Panc1 (cell line): ENCODE measurements around the gene NHP2.
A peak's percentile ranks its signal among the peaks of the same experiment; 100 is the strongest.

Source experiments
- CTCF ChIP-seq: fragments of 450-650 bp; IDR thresholded peaks from 2 replicates; pipeline ENCODE4 v1.5.1; 2017; ENCODE audit warnings: mild to moderate bottlenecking
- POLR2AphosphoS5 ChIP-seq: IDR thresholded peaks from 2 replicates; pipeline ENCODE4 v1.6.1; 2012; ENCODE audit warnings: mild to moderate bottlenecking, low read depth, low read length, moderate library complexity
- TF ChIP-seq, protein P1 (sequence below), 2 experiments: IDR thresholded peaks; 2 replicates each; pipeline ENCODE4 v1.6.1; 2011 to 2012; ENCODE audit warnings: low read depth in 2 of 2, control low read depth in 1 of 2, low read length in 1 of 2, mild to moderate bottlenecking in 1 of 2, moderate library complexity in 1 of 2; ENCODE audit not compliant: insufficient read depth in 1 of 2

GRCh38 chr5:178153530-178154340 is at the start of gene NHP2:
- no peak for TF ChIP-seq CTCF
- TF ChIP-seq POLR2AphosphoS5: 0 out of 2 replicates have a peak, but pooled peaks have one; percentile 56
- TF ChIP-seq, protein P1, sequence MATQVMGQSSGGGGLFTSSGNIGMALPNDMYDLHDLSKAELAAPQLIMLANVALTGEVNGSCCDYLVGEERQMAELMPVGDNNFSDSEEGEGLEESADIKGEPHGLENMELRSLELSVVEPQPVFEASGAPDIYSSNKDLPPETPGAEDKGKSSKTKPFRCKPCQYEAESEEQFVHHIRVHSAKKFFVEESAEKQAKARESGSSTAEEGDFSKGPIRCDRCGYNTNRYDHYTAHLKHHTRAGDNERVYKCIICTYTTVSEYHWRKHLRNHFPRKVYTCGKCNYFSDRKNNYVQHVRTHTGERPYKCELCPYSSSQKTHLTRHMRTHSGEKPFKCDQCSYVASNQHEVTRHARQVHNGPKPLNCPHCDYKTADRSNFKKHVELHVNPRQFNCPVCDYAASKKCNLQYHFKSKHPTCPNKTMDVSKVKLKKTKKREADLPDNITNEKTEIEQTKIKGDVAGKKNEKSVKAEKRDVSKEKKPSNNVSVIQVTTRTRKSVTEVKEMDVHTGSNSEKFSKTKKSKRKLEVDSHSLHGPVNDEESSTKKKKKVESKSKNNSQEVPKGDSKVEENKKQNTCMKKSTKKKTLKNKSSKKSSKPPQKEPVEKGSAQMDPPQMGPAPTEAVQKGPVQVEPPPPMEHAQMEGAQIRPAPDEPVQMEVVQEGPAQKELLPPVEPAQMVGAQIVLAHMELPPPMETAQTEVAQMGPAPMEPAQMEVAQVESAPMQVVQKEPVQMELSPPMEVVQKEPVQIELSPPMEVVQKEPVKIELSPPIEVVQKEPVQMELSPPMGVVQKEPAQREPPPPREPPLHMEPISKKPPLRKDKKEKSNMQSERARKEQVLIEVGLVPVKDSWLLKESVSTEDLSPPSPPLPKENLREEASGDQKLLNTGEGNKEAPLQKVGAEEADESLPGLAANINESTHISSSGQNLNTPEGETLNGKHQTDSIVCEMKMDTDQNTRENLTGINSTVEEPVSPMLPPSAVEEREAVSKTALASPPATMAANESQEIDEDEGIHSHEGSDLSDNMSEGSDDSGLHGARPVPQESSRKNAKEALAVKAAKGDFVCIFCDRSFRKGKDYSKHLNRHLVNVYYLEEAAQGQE (IDR thresholded peaks at IDR 0.05; ENCODE audit: insufficient read depth in 1 of 2, low read depth in 2 of 2, low read length in 1 of 2): peak in 1 of 2 experiments; percentile 24; a peak in 1 of 4 replicates
